GM12801 (cell line): ENCODE results near the gene KCNC2.

ENCODE experiments used
- TF ChIP-seq, protein P1 (sequence below): IDR thresholded peaks from one replicate; pipeline ENCODE4 v1.5.1; 2011; ENCODE audit warnings: control low read depth; ENCODE audit not compliant: insufficient read length; ENCODE audit errors: extremely low read depth

KCNC2 gene

GRCh38 chr12:75011120-75011519, 198.5 kb downstream of the KCNC2 start:
- TF ChIP-seq, protein P1, sequence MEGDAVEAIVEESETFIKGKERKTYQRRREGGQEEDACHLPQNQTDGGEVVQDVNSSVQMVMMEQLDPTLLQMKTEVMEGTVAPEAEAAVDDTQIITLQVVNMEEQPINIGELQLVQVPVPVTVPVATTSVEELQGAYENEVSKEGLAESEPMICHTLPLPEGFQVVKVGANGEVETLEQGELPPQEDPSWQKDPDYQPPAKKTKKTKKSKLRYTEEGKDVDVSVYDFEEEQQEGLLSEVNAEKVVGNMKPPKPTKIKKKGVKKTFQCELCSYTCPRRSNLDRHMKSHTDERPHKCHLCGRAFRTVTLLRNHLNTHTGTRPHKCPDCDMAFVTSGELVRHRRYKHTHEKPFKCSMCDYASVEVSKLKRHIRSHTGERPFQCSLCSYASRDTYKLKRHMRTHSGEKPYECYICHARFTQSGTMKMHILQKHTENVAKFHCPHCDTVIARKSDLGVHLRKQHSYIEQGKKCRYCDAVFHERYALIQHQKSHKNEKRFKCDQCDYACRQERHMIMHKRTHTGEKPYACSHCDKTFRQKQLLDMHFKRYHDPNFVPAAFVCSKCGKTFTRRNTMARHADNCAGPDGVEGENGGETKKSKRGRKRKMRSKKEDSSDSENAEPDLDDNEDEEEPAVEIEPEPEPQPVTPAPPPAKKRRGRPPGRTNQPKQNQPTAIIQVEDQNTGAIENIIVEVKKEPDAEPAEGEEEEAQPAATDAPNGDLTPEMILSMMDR = no peak

GRCh38 chr12:75007133-75007532, 202.5 kb downstream of the KCNC2 start:
- TF ChIP-seq, protein P1 = no peak

GRCh38 chr12:75000120-75000519, 209.5 kb downstream of the KCNC2 start:
- TF ChIP-seq, protein P1 = no peak

DNA sequence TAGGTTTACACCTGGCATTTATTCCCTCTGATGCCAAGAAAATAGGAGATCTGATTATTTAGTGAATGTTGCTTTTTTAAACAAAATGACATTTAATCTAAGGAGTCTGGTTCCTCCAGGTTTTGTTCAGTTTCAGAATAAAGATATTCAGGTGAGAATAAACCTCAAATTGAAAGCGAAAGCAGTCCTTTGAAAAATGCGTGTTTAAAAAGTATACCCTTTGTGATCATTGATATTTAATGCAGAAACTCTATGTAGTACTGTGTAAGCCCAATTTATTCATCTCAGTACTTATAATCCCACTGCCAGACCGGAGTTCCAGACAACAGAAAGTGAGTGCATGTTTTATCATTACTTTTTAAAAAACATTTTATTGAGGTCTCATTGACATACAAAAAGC, 210.2 kb downstream of the KCNC2 start:
- TF ChIP-seq, protein P1 = no peak
